T-cell (primary cell): Measurements from ENCODE around the gene LPO. TPM values are rescaled to one million over a fixed set of nuclear protein-coding genes. Genes with fewer than 3 reads are reported as not detected.

Source experiments
- ATAC-seq, 4 experiments: fragments of 200-7000 bp in 3 of 4; fragments of 150-1000 bp in 1 of 4; cut with Tn5 transposase; replicated peaks in 1 of 4; 1 replicate in 3 of 4; 2 replicates in 1 of 4; pipeline ENCODE4 v1.10.0; 2021; ENCODE audit warnings: moderate library complexity in 3 of 4, mild to moderate bottlenecking in 2 of 4, moderate number of reproducible peaks in 1 of 4
- CTCF ChIA-PET, 2 donors: fragments of 300-600 bp; sonication (Branson Sonifier 250); formaldehyde crosslinking; loops; one replicate each; lab custom pipeline; 2022; ENCODE audit warnings: antibody characterized with exemption in 2 of 2; lab: Charles Lee
- POLR2A ChIA-PET, 2 donors: fragments of 300-600 bp; sonication (Branson Sonifier 250); formaldehyde crosslinking; loops; one replicate each; lab custom pipeline; 2022; ENCODE audit warnings: antibody characterized with exemption in 2 of 2; lab: Charles Lee
- DNase-seq, 35 experiments: peaks; one replicate each; pipeline versions ENCODE4 v3.0.0 to v3.0.0-alpha.2; 2013 to 2023
- H3K27ac ChIP-seq: one replicate; pipeline ENCODE4 v1.5.1; 2013; ENCODE audit warnings: low read length
- H3K27me3 ChIP-seq, 2 experiments: replicated peaks in 1 of 2; 1 replicate in 1 of 2; 2 replicates in 1 of 2; pipeline versions ENCODE4 v1.6.1 to v1.7.0; 2013; ENCODE audit warnings: low read length in 1 of 2, mixed read lengths in 1 of 2; ENCODE audit not compliant: control insufficient read depth in 2 of 2, insufficient read depth in 2 of 2; ENCODE audit errors: extremely low read depth in 1 of 2
- H3K36me3 ChIP-seq, 2 donors: 1 replicate in 1 of 2; 2 replicates in 1 of 2; pipeline versions ENCODE4 v1.6.1 to v1.7.0; 2013; ENCODE audit warnings: low read length in 1 of 2; ENCODE audit not compliant: control insufficient read depth in 2 of 2, insufficient read depth in 1 of 2; ENCODE audit errors: extremely low read depth in 1 of 2
- H3K4me1 ChIP-seq, 2 experiments: 1 replicate in 1 of 2; 2 replicates in 1 of 2; pipeline versions ENCODE4 v1.6.1 to v1.7.0; 2013; ENCODE audit warnings: low read length in 2 of 2, mixed read lengths in 1 of 2; ENCODE audit not compliant: insufficient read depth in 2 of 2, control insufficient read depth in 1 of 2; ENCODE audit errors: extremely low read depth in 1 of 2
- H3K4me3 ChIP-seq, 2 donors: 1 replicate in 1 of 2; 2 replicates in 1 of 2; pipeline versions ENCODE4 v1.5.1 to v1.7.0; 2013; ENCODE audit warnings: mild to moderate bottlenecking in 2 of 2, low read length in 1 of 2, moderate library complexity in 1 of 2; ENCODE audit not compliant: control insufficient read depth in 1 of 2; ENCODE audit errors: extremely low read depth in 1 of 2
- H3K9me3 ChIP-seq: 2 replicates; pipeline ENCODE4 v1.7.0; 2013
- H3K27ac Mint-ChIP-seq, 2 donors: one replicate each; pipeline ENCODE4 v1.8.0; 2020 to 2021; ENCODE audit warnings: mild to moderate bottlenecking in 2 of 2, mixed read lengths in 2 of 2
- H3K27me3 Mint-ChIP-seq, 2 donors: one replicate each; pipeline ENCODE4 v1.8.0; 2021 to 2022; ENCODE audit warnings: mixed read lengths in 2 of 2
- H3K36me3 Mint-ChIP-seq: one replicate; pipeline ENCODE4 v1.8.0; 2021; ENCODE audit warnings: mixed read lengths
- H3K4me1 Mint-ChIP-seq, 3 donors: one replicate each; pipeline ENCODE4 v1.8.0; 2020 to 2022; ENCODE audit warnings: mixed read lengths in 3 of 3, mild to moderate bottlenecking in 1 of 3
- H3K4me3 Mint-ChIP-seq, 3 donors: one replicate each; pipeline ENCODE4 v1.8.0; 2020 to 2022; ENCODE audit warnings: mild to moderate bottlenecking in 3 of 3, mixed read lengths in 3 of 3, moderate library complexity in 3 of 3
- H3K9me3 Mint-ChIP-seq, 3 donors: one replicate each; pipeline ENCODE4 v1.8.0; 2020 to 2022; ENCODE audit warnings: mixed read lengths in 3 of 3
- WGBS: methylation state at CpG from one replicate; pipeline ENCODE4 v1.1.5; 2013; ENCODE audit warnings: missing lambda C conversion rate; ENCODE audit not compliant: insufficient coverage; 5-methylcytosine and 5-hydroxymethylcytosine counted together
- total RNA-seq, 35 experiments: library from RNA in 6 of 35; stranded (reverse) in 6 of 35; fragments of 120-200 nt in 1 of 35; gene quantifications; one replicate each; pipeline versions ENCODE4 v1.2.1 to v1.2.4 and lab custom pipeline; 2013 to 2026

Gene LPO
- total RNA-seq, 5 donors from 2014 or later (not counting 1 experiment from before 2014, with no cell fraction given), result not detected

GRCh38 chr17:58276423-58276822, 38.0 kb downstream of the LPO start:
- H3K4me3 ChIP-seq, result no peak overlapping the region
- H3K27me3 ChIP-seq, result peaks cover 0 to 63% of the 10 kb centered on the region in 2 experiments
- H3K27ac ChIP-seq, result no peak overlapping the region
- no peak overlapping the region for H3K27ac Mint-ChIP-seq
- peaks cover 0 to 7% of the 10 kb centered on the region in 2 experiments for H3K4me1 ChIP-seq
- DNase-seq, result no peak
- peaks cover 9 to 27% of the 10 kb centered on the region in 2 donors for H3K27me3 Mint-ChIP-seq
- no peak for ATAC-seq
- peaks cover 0 to 5% (median 4%) of the 10 kb centered on the region in 3 donors for H3K4me1 Mint-ChIP-seq
- no peaks in the 10 kb centered on the region for H3K9me3 Mint-ChIP-seq
- POLR2A ChIA-PET, result no interaction called here
- no peaks in the 10 kb centered on the region for H3K9me3 ChIP-seq
- H3K36me3 Mint-ChIP-seq, result no peaks in the 10 kb centered on the region
- CTCF ChIA-PET, result interaction anchor here (0.5 to 1.6 kb wide), 2 partner anchors 141 to 383 kb away, joined by 3 to 4 read pairs; partner anchors contain the start of gene RNF43 (in 1 of the 2)
- no peak overlapping the region for H3K4me3 Mint-ChIP-seq
- no peaks in the 10 kb centered on the region for H3K36me3 ChIP-seq
- 70% methylated on average over 2 of the region's 2 CpGs for WGBS

GRCh38 chr17:58277107-58277801, 38.9 kb downstream of the LPO start:
- peaks cover 0 to 5% (median 4%) of the 10 kb centered on the region in 3 donors for H3K4me1 Mint-ChIP-seq
- H3K9me3 Mint-ChIP-seq, result no peaks in the 10 kb centered on the region
- Histone ChIP-seq H3K27me3 (peaks cover 0 to 58% of the 10 kb centered on the region in 2 experiments), H3K27ac (no peak overlapping the region), H3K4me3 (no peak overlapping the region), H3K36me3 (no peaks in the 10 kb centered on the region), H3K4me1 (peaks cover 0 to 7% of the 10 kb centered on the region in 2 experiments), H3K9me3 (no peaks in the 10 kb centered on the region)
- no peak overlapping the region for H3K27ac Mint-ChIP-seq
- WGBS, result 100% methylated on average over 1 of the region's 5 CpGs
- ChIA-PET POLR2A (no interaction called here), CTCF (no interaction called here)
- H3K4me3 Mint-ChIP-seq, result no peak overlapping the region
- peaks cover 9 to 30% of the 10 kb centered on the region in 2 donors for H3K27me3 Mint-ChIP-seq
- DNase-seq (peak in 2 of 35 experiments; percentile 4 to 52), ATAC-seq (no peak)
- no peaks in the 10 kb centered on the region for H3K36me3 Mint-ChIP-seq

- DNase-seq, result no peak
- Mint-ChIP-seq H3K4me3 (no peak overlapping the region), H3K9me3 (no peaks in the 10 kb centered on the region), H3K4me1 (peaks cover 0 to 5% (median 4%) of the 10 kb centered on the region in 3 donors), H3K27me3 (peaks cover 9 to 32% of the 10 kb centered on the region in 2 donors), H3K36me3 (no peaks in the 10 kb centered on the region), H3K27ac (no peak overlapping the region)
- Histone ChIP-seq H3K27ac (no peak overlapping the region), H3K36me3 (no peaks in the 10 kb centered on the region), H3K9me3 (no peaks in the 10 kb centered on the region), H3K4me3 (no peak overlapping the region), H3K4me1 (peaks cover 0 to 7% of the 10 kb centered on the region in 2 experiments), H3K27me3 (peaks cover 0 to 53% of the 10 kb centered on the region in 2 experiments)
- CTCF ChIA-PET, result no interaction called here
- WGBS, result 94% methylated on average over 28 of the region's 36 CpGs
- no peak for ATAC-seq
- POLR2A ChIA-PET, result no interaction called here
These were observed 39.6 kb downstream of the LPO start for GRCh38 chr17:58277802-58278595.

- Mint-ChIP-seq H3K4me1 (peaks cover 0 to 5% (median 4%) of the 10 kb centered on the region in 3 donors), H3K36me3 (no peaks in the 10 kb centered on the region), H3K27me3 (peaks cover 11 to 34% of the 10 kb centered on the region in 2 donors), H3K9me3 (no peaks in the 10 kb centered on the region), H3K4me3 (no peak overlapping the region), H3K27ac (no peak overlapping the region)
- Histone ChIP-seq H3K4me1 (peaks cover 0 to 7% of the 10 kb centered on the region in 2 experiments), H3K27ac (no peak overlapping the region), H3K27me3 (peaks cover 0 to 49% of the 10 kb centered on the region in 2 experiments), H3K9me3 (no peaks in the 10 kb centered on the region), H3K4me3 (no peak overlapping the region), H3K36me3 (no peaks in the 10 kb centered on the region)
- ChIA-PET POLR2A (no interaction called here), CTCF (no interaction called here)
- 95% methylated on average over 4 of the region's 5 CpGs for WGBS
- no peak for DNase-seq
- no peak for ATAC-seq
These were observed 40.3 kb downstream of the LPO start for GRCh38 chr17:58278661-58279015.

- CTCF ChIA-PET, result no interaction called here
- ATAC-seq, result peak in 1 of 4 experiments; percentile 41
- peaks cover 0 to 52% of the 10 kb centered on the region in 2 experiments for H3K27me3 ChIP-seq
- no peak overlapping the region for H3K27ac Mint-ChIP-seq
- no peaks in the 10 kb centered on the region for H3K9me3 ChIP-seq
- H3K36me3 Mint-ChIP-seq, result no peaks in the 10 kb centered on the region
- DNase-seq, result no peak
- no peak overlapping the region for H3K27ac ChIP-seq
- POLR2A ChIA-PET, result no interaction called here
- no peaks in the 10 kb centered on the region for H3K36me3 ChIP-seq
- WGBS, result 75% methylated on average over 53 of the region's 60 CpGs
- peaks cover 0 to 5% (median 4%) of the 10 kb centered on the region in 3 donors for H3K4me1 Mint-ChIP-seq
- no peaks in the 10 kb centered on the region for H3K9me3 Mint-ChIP-seq
- no peak overlapping the region for H3K4me3 ChIP-seq
- H3K4me3 Mint-ChIP-seq, result no peak overlapping the region
- peaks cover 13 to 36% of the 10 kb centered on the region in 2 donors for H3K27me3 Mint-ChIP-seq
- H3K4me1 ChIP-seq, result peaks cover 0 to 7% of the 10 kb centered on the region in 2 experiments
These were observed 40.8 kb downstream of the LPO start for GRCh38 chr17:58279016-58279711.
